AG04450 (cell line): Measurements from ENCODE around the gene UGT1A10. TPM values are rescaled to one million over a fixed set of nuclear protein-coding genes. Genes with fewer than 3 reads are reported as not detected.

Experiments
- CTCF ChIA-PET: fragments of 300-600, 350-600 bp; formaldehyde crosslinking; extraction: SDS; loops from one replicate; lab custom pipeline; 2022; ENCODE audit warnings: antibody characterized with exemption, inconsistent platforms; lab: Charles Lee
- POLR2A ChIA-PET: fragments of 350-600 bp; formaldehyde crosslinking; extraction: SDS; loops from one replicate; lab custom pipeline; 2021; ENCODE audit warnings: antibody characterized with exemption, inconsistent platforms; lab: Yijun Ruan, JAX
- DNase-seq: peaks from one replicate; pipeline ENCODE4 v3.0.0-alpha.2; 2011; ENCODE audit warnings: low read depth, low spot score
- H3K27ac ChIP-seq: one replicate; pipeline ENCODE4 v1.5.1; 2012; ENCODE audit warnings: low read depth, low read length, control low read depth
- H3K27me3 ChIP-seq: one replicate; pipeline ENCODE4 v1.6.0; 2012; ENCODE audit warnings: low read length; ENCODE audit not compliant: control insufficient read depth, insufficient read depth
- H3K4me3 ChIP-seq: 2 replicates; pipeline ENCODE4 v1.5.1; 2011; ENCODE audit warnings: mild to moderate bottlenecking, low read depth, low read length, control low read depth
- H3K9me3 ChIP-seq: 2 replicates; pipeline ENCODE4 v1.5.1; 2012; ENCODE audit warnings: low read length; ENCODE audit not compliant: control insufficient read depth, insufficient read depth
- polyA plus RNA-seq: library from polyadenylated mRNA; depleted of rRNA; stranded (reverse); fragments of >200 nt; gene quantifications from 2 replicates; pipeline ENCODE4 v1.2.3, GENCODE V29; 2011
- TF ChIP-seq, protein P1 (sequence below): IDR thresholded peaks from 2 replicates; pipeline ENCODE4 v1.5.1; 2011; ENCODE audit warnings: low read depth, low read length, control low read depth, inconsistent platforms

Gene UGT1A10
- polyA plus RNA-seq, 1 experiment = not detected

DNA sequence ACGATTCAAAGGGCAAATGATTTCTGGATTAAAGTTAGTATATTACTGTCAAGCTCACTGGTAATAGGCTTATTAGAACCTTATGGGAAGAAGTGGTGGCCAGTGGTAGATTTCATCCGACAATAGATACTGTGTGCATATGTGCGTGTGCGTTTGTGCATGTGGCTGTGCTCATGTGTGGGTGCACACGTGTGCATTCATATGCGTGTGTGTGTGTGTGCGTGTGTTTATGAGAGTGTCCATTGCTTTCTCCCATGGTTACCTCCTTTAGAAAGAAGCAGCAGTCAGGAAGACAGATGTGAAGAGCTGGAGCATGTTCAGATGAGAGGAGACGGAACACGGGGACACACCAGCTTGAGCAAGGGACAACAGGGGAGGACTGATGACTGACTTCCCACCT is 133.0 kb downstream of the UGT1A10 start:
- peaks cover 3% of the 10 kb centered on the region; the same call in 1 of the 2 replicates for H3K9me3 ChIP-seq
- DNase-seq = no peak
- H3K4me3 ChIP-seq = no peak overlapping the region
- H3K27ac ChIP-seq = no peak overlapping the region
- TF ChIP-seq, protein P1, sequence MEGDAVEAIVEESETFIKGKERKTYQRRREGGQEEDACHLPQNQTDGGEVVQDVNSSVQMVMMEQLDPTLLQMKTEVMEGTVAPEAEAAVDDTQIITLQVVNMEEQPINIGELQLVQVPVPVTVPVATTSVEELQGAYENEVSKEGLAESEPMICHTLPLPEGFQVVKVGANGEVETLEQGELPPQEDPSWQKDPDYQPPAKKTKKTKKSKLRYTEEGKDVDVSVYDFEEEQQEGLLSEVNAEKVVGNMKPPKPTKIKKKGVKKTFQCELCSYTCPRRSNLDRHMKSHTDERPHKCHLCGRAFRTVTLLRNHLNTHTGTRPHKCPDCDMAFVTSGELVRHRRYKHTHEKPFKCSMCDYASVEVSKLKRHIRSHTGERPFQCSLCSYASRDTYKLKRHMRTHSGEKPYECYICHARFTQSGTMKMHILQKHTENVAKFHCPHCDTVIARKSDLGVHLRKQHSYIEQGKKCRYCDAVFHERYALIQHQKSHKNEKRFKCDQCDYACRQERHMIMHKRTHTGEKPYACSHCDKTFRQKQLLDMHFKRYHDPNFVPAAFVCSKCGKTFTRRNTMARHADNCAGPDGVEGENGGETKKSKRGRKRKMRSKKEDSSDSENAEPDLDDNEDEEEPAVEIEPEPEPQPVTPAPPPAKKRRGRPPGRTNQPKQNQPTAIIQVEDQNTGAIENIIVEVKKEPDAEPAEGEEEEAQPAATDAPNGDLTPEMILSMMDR = no peak
- ChIA-PET POLR2A (no interaction called here), CTCF (no interaction called here)
- no peaks in the 10 kb centered on the region for H3K27me3 ChIP-seq

- no peak for DNase-seq
- Histone ChIP-seq H3K4me3 (no peak overlapping the region), H3K9me3 (peaks cover 8% of the 10 kb centered on the region), H3K27ac (no peak overlapping the region), H3K27me3 (no peaks in the 10 kb centered on the region)
- CTCF ChIA-PET = no interaction called here
- TF ChIP-seq, protein P1 = no peak
- POLR2A ChIA-PET = no interaction called here
Measured at GRCh38 chr2:233772153-233772552, 135.9 kb downstream of the UGT1A10 start.

DNA sequence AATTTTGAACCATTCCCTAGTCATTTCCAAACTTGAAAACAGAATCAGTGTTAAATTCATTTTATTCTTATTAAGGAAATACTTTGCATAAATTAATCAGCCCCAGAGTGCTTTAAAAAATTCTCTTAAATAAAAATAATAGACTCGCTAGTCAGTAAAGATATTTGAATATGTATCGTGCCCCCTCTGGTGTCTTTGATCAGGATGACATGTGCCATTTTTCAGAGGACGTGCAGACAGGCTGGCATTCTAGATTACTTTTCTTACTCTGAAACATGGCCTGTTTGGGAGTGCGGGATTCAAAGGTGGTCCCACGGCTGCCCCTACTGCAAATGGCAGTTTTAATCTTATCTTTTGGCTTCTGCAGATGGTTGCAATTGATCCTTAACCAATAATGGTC is 136.3 kb downstream of the UGT1A10 start:
- ChIA-PET POLR2A (no interaction called here), CTCF (no interaction called here)
- H3K27me3 ChIP-seq = no peaks in the 10 kb centered on the region
- H3K27ac ChIP-seq = no peak overlapping the region
- TF ChIP-seq, protein P1 = no peak
- no peak overlapping the region for H3K4me3 ChIP-seq
- H3K9me3 ChIP-seq = peaks cover 8% of the 10 kb centered on the region
- DNase-seq = no peak

GRCh38 chr2:233773854-233774253 is 137.6 kb downstream of the UGT1A10 start:
- POLR2A ChIA-PET = no interaction called here
- TF ChIP-seq, protein P1 = no peak
- Histone ChIP-seq H3K27me3 (no peaks in the 10 kb centered on the region), H3K4me3 (no peak overlapping the region), H3K27ac (no peak overlapping the region), H3K9me3 (peaks cover 8% of the 10 kb centered on the region)
- CTCF ChIA-PET = no interaction called here
- DNase-seq = no peak

DNA sequence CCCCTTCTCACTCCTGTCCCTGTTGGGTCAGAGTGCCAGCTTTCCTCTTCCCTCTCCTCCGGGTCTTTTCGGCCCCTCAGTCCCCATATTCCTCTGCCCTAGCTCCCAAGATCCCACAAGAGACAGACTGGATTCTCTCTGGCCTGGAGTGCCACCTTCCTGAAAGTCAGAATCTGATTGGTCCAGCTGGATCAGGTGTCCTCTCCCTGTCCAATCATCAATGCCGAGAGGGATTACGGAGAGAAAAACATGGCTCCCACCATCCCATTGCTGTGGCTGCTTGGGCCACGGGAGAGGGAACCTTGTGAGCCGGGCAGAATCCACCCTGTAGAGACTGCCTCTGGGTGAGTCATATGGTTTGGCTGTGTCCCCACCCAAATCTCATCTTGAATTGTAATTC is 139.2 kb downstream of the UGT1A10 start:
- no peak for DNase-seq
- no peaks in the 10 kb centered on the region for H3K27me3 ChIP-seq
- ChIA-PET CTCF (interaction anchor here (0.6 kb wide), 1 partner anchor 49 kb away, joined by 4 read pairs; no protein-coding TSS in a partner anchor), POLR2A (no interaction called here)
- TF ChIP-seq, protein P1 = no peak
- H3K9me3 ChIP-seq = peaks cover 8% of the 10 kb centered on the region
- no peak overlapping the region for H3K4me3 ChIP-seq
- H3K27ac ChIP-seq = no peak overlapping the region
